ENCODE results near the gene CLDN9. TPM values are rescaled to one million over a fixed set of nuclear protein-coding genes. Genes with fewer than 3 reads are reported as not detected.

The CLDN9 gene
- polyA plus RNA-seq, 2 of the 4 experiments (the other 2 are of a cell fraction): 0.03 to 0.06 TPM

DNA sequence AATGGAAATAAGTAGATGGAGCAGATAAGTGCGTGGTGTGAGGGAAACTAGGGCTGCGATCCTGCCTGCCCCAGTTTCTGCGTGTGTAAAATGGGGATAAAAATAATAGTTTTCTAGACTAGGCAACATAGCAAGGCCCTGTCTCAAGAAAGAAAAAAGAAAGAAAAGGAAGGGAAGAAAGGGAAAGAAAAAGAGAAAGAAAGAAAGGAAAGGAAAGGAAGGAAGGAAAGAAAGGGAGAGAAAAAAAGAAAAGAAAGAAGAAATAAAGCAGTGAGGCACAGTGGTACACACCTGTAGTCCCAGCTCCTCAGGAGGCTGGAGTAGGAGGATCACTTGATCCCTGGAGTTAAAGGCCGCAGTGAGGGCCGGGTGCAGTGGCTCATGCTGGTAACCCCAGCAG, 30.3 kb upstream of the CLDN9 start:
- POLR2A ChIA-PET: no interaction called here
- CTCF ChIA-PET: interaction anchor here (0.7 to 3.9 kb wide), 11 partner anchors 8 to 92 kb away, joined by 3 to 27 read pairs (median 5); partner anchors contain the start of gene PAQR4
- Histone ChIP-seq H3K9me3 (no peaks in the 10 kb centered on the region), H3K4me3 (no peak overlapping the region), H3K4me1 (peaks cover 18% of the 10 kb centered on the region; the same call in 2 of the 3 replicates), H3K27ac (no peak overlapping the region), H3K4me2 (no peak overlapping the region)
- no peak for FAIRE-seq
- no peak for ATAC-seq
- DNase-seq (ENCODE audit: low read depth in 1 of 2, low spot score in 1 of 2): no peak
- 85% methylated on average over 5 of the region's 5 CpGs for WGBS (ENCODE audit: missing lambda C conversion rate)
- no peak for TF ChIP-seq KDM1A (IDR thresholded peaks at IDR 0.05; ENCODE audit: low read depth)
- no peak for TF ChIP-seq JUN (IDR thresholded peaks at IDR 0.05)
- no peak for TF ChIP-seq CBX2 (IDR thresholded peaks at IDR 0.05; ENCODE audit: borderline replicate concordance, low read depth)
- TF ChIP-seq MAZ (IDR thresholded peaks at IDR 0.05; ENCODE audit: borderline replicate concordance, low read depth, low read length): no peak
- TF ChIP-seq RAD21 (conservative IDR thresholded peaks at IDR 0.05 in 1 of 2, IDR thresholded peaks at IDR 0.05 in 1 of 2): no peak
- no peak for TF ChIP-seq NR3C1 (IDR thresholded peaks at IDR 0.05)
- no peak for TF ChIP-seq HOXA7 (CRISPR knock-in tag; IDR thresholded peaks at IDR 0.05)
- TF ChIP-seq, protein P1, sequence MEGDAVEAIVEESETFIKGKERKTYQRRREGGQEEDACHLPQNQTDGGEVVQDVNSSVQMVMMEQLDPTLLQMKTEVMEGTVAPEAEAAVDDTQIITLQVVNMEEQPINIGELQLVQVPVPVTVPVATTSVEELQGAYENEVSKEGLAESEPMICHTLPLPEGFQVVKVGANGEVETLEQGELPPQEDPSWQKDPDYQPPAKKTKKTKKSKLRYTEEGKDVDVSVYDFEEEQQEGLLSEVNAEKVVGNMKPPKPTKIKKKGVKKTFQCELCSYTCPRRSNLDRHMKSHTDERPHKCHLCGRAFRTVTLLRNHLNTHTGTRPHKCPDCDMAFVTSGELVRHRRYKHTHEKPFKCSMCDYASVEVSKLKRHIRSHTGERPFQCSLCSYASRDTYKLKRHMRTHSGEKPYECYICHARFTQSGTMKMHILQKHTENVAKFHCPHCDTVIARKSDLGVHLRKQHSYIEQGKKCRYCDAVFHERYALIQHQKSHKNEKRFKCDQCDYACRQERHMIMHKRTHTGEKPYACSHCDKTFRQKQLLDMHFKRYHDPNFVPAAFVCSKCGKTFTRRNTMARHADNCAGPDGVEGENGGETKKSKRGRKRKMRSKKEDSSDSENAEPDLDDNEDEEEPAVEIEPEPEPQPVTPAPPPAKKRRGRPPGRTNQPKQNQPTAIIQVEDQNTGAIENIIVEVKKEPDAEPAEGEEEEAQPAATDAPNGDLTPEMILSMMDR (IDR thresholded peaks at IDR 0.05): no peak

GRCh38 chr16:2983706-2984136, 29.0 kb upstream of the CLDN9 start:
- H3K9me3 ChIP-seq: no peaks in the 10 kb centered on the region
- peak overlapping the region; percentile 36 for H3K4me3 ChIP-seq
- WGBS (ENCODE audit: missing lambda C conversion rate): 8% methylated on average over 35 of the region's 42 CpGs
- H3K4me1 ChIP-seq: peaks cover 18% of the 10 kb centered on the region; the same call in 2 of the 3 replicates
- ATAC-seq: peak; percentile 69 to 74
- CTCF ChIA-PET: interaction anchor here (0.8 to 3.9 kb wide), 10 partner anchors 10 to 215 kb away, joined by 3 to 18 read pairs (median 4); no protein-coding TSS in a partner anchor
- no peak for FAIRE-seq
- TF ChIP-seq MAX (IDR thresholded peaks at IDR 0.05) (peak; percentile 88), MAZ (IDR thresholded peaks at IDR 0.05; ENCODE audit: borderline replicate concordance, low read depth, low read length) (no peak), JUN (IDR thresholded peaks at IDR 0.05) (0 out of 5 replicates have a peak, but pooled peaks of 1 of the 2 experiments have one; percentile 25), RARB (CRISPR knock-in tag; IDR thresholded peaks at IDR 0.05) (no peak), CHD2 (IDR thresholded peaks at IDR 0.05; ENCODE audit: low read length, partially characterized antibody) (peak; percentile 77), POLR2A (IDR thresholded peaks at IDR 0.05; ENCODE audit: low read length) (peak; percentile 34), POLR2AphosphoS2 (conservative IDR thresholded peaks at IDR 0.05; ENCODE audit: low read length) (no peak), TP53 (CRISPR knock-in tag; IDR thresholded peaks at IDR 0.05) (peak; percentile 70; the same call in 1 of the 2 replicates), RNF2 (IDR thresholded peaks at IDR 0.05; ENCODE audit: borderline replicate concordance, low read depth) (no peak), SMC3 (IDR thresholded peaks at IDR 0.05) (peak; percentile 58), MYC (IDR thresholded peaks at IDR 0.05; ENCODE audit: borderline replicate concordance, low read length) (0 out of 2 replicates have a peak, but pooled peaks have one; percentile 51), NR3C1 (IDR thresholded peaks at IDR 0.05) (no peak), EHF (CRISPR knock-in tag; IDR thresholded peaks at IDR 0.05) (no peak), PHF8 (IDR thresholded peaks at IDR 0.05; ENCODE audit: borderline replicate concordance, low read depth) (no peak), ESRRA (IDR thresholded peaks at IDR 0.05; ENCODE audit: borderline replicate concordance, low read length) (no peak), HDAC2 (IDR thresholded peaks at IDR 0.05) (no peak), FOSB (CRISPR knock-in tag; IDR thresholded peaks at IDR 0.05) (no peak), TFCP2L1 (CRISPR knock-in tag; IDR thresholded peaks at IDR 0.05) (no peak), HOXA7 (CRISPR knock-in tag; IDR thresholded peaks at IDR 0.05) (no peak), FOSL2 (IDR thresholded peaks at IDR 0.05) (no peak), FOSL2 (CRISPR knock-in tag; IDR thresholded peaks at IDR 0.05) (peak; percentile 8; the same call in 1 of the 2 replicates), FOXS1 (CRISPR knock-in tag; IDR thresholded peaks at IDR 0.05) (no peak), RAD21 (conservative IDR thresholded peaks at IDR 0.05 in 1 of 2, IDR thresholded peaks at IDR 0.05 in 1 of 2) (peak; percentile 64 to 86; a peak in 4 of 5 replicates)
- TF ChIP-seq, protein P1 (IDR thresholded peaks at IDR 0.05): peak; percentile 90
- TF ChIP-seq, protein P2, sequence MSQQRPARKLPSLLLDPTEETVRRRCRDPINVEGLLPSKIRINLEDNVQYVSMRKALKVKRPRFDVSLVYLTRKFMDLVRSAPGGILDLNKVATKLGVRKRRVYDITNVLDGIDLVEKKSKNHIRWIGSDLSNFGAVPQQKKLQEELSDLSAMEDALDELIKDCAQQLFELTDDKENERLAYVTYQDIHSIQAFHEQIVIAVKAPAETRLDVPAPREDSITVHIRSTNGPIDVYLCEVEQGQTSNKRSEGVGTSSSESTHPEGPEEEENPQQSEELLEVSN (IDR thresholded peaks at IDR 0.05; ENCODE audit: borderline replicate concordance, low read depth): peak; percentile 41; the same call in 1 of the 2 replicates
- TF ChIP-seq, protein P3, sequence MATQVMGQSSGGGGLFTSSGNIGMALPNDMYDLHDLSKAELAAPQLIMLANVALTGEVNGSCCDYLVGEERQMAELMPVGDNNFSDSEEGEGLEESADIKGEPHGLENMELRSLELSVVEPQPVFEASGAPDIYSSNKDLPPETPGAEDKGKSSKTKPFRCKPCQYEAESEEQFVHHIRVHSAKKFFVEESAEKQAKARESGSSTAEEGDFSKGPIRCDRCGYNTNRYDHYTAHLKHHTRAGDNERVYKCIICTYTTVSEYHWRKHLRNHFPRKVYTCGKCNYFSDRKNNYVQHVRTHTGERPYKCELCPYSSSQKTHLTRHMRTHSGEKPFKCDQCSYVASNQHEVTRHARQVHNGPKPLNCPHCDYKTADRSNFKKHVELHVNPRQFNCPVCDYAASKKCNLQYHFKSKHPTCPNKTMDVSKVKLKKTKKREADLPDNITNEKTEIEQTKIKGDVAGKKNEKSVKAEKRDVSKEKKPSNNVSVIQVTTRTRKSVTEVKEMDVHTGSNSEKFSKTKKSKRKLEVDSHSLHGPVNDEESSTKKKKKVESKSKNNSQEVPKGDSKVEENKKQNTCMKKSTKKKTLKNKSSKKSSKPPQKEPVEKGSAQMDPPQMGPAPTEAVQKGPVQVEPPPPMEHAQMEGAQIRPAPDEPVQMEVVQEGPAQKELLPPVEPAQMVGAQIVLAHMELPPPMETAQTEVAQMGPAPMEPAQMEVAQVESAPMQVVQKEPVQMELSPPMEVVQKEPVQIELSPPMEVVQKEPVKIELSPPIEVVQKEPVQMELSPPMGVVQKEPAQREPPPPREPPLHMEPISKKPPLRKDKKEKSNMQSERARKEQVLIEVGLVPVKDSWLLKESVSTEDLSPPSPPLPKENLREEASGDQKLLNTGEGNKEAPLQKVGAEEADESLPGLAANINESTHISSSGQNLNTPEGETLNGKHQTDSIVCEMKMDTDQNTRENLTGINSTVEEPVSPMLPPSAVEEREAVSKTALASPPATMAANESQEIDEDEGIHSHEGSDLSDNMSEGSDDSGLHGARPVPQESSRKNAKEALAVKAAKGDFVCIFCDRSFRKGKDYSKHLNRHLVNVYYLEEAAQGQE (IDR thresholded peaks at IDR 0.05): peak; percentile 79
- H3K27ac ChIP-seq: peak overlapping the region; percentile 70 to 84
- DNase-seq (ENCODE audit: low read depth in 1 of 2, low spot score in 1 of 2): peak; percentile 81 to 91
- peak overlapping the region; percentile 81 for H3K4me2 ChIP-seq
- POLR2A ChIA-PET: interaction anchor here (1.3 kb wide), 1 partner anchor 36 kb away, joined by 5 read pairs; the partner anchor contains the start of gene TNFRSF12A

Measured in A549 (cell line).